ENCODE measurements around the gene ITPRID1. TPM values are rescaled to one million over a fixed set of nuclear protein-coding genes. Genes with fewer than 3 reads are reported as not detected.

Gene ITPRID1
- total RNA-seq, 1 experiment from 2014 or later = 1.2 TPM

DNA sequence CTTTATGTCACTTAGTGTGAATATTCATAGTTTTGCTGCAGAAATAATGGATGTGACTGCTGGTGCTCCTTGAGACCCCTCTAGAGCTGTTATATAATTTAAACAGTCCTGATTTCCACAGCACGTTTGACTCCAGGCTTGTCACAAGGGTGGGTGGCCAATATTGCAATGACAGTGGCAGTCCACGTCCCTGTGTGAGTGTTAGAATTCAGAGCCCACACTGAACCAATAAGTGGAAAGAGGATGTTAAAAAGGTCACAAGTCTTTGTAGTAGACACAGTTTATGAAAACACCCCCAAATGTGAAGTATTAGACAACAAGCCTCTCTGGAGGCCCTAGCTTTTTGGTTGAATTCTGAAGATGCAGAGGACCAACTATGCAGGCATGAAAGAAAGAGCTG lies 175.1 kb downstream of the ITPRID1 start:
- Histone ChIP-seq H3K27ac (ENCODE audit: insufficient read length, low read depth, low read length) (no peak overlapping the region), H2BK20ac (ENCODE audit: low read depth, low read length, poor library complexity, severe bottlenecking) (no peak overlapping the region), H3K4ac (ENCODE audit: low read depth, low read length) (no peak overlapping the region), H2BK120ac (ENCODE audit: low read depth, low read length, poor library complexity, severe bottlenecking) (no peak overlapping the region), H4K8ac (replicated peaks; ENCODE audit: insufficient read length, low read depth, low read length) (no peak overlapping the region), H4K5ac (ENCODE audit: insufficient read length, low read depth, low read length) (no peak overlapping the region), H3K23ac (ENCODE audit: insufficient read length, low read depth, low read length) (no peak overlapping the region), H3T11ph (ENCODE audit: low read length) (no peak overlapping the region), H3K14ac (ENCODE audit: insufficient read depth, low read length) (no peak overlapping the region), H3K27me3 (ENCODE audit: insufficient read depth, low read length) (no peaks in the 10 kb centered on the region), H3K79me2 (ENCODE audit: insufficient read depth, low read length) (no peaks in the 10 kb centered on the region), H3K4me2 (ENCODE audit: insufficient read depth, insufficient read length, low read length) (no peak overlapping the region), H4K91ac (ENCODE audit: insufficient read length, low read depth, low read length) (no peak overlapping the region), H3K9ac (ENCODE audit: extremely low read depth, insufficient read length, low read length) (no peak overlapping the region), H2AFZ (ENCODE audit: low read length) (no peak overlapping the region), H2BK15ac (ENCODE audit: low read depth, low read length) (no peak overlapping the region), H3K56ac (ENCODE audit: insufficient read length, low read depth, low read length) (no peak overlapping the region), H3K9me3 (ENCODE audit: control insufficient read depth, low read depth, low read length) (no peaks in the 10 kb centered on the region), H3K4me1 (ENCODE audit: insufficient read depth, low read length) (peaks cover 21% of the 10 kb centered on the region), H2AK5ac (ENCODE audit: insufficient read length, low read length) (no peak overlapping the region), H4K20me1 (ENCODE audit: control insufficient read depth, insufficient read depth, insufficient read length) (no peaks in the 10 kb centered on the region), H3K18ac (ENCODE audit: insufficient read length, low read depth, low read length) (no peak overlapping the region), H2BK5ac (ENCODE audit: insufficient read length, low read length) (no peak overlapping the region), H3K79me1 (ENCODE audit: insufficient read depth, low read depth, low read length, poor library complexity, severe bottlenecking) (no peaks in the 10 kb centered on the region), H2BK12ac (ENCODE audit: insufficient read length, low read depth, low read length) (no peak overlapping the region), H3K23me2 (ENCODE audit: insufficient read length, low read depth, low read length, poor library complexity, severe bottlenecking) (no peaks in the 10 kb centered on the region)
- Mint-ChIP-seq H3K27me3 (ENCODE audit: low read depth) (peaks cover 12% of the 10 kb centered on the region; the same call in 1 of the 2 replicates), H3K9me3 (no peaks in the 10 kb centered on the region; a peak in 1 of 5 replicates), H3K4me3 (no peak overlapping the region), H3K27ac (no peak overlapping the region; a peak in 2 of 7 replicates), H3K36me3 (ENCODE audit: insufficient read depth in 1 of 3, low read depth in 3 of 3) (no peaks in the 10 kb centered on the region; a peak in 1 of 7 replicates), H3K4me1 (peaks cover 35 to 49% of the 10 kb centered on the region in 2 experiments)
- no peak for DNase-seq
- WGBS (ENCODE audit: extremely low coverage, insufficient read length, low lambda C conversion rate) = no CpG with 5 or more reads among the region's 2 CpGs
- TF ChIP-seq, protein P1, sequence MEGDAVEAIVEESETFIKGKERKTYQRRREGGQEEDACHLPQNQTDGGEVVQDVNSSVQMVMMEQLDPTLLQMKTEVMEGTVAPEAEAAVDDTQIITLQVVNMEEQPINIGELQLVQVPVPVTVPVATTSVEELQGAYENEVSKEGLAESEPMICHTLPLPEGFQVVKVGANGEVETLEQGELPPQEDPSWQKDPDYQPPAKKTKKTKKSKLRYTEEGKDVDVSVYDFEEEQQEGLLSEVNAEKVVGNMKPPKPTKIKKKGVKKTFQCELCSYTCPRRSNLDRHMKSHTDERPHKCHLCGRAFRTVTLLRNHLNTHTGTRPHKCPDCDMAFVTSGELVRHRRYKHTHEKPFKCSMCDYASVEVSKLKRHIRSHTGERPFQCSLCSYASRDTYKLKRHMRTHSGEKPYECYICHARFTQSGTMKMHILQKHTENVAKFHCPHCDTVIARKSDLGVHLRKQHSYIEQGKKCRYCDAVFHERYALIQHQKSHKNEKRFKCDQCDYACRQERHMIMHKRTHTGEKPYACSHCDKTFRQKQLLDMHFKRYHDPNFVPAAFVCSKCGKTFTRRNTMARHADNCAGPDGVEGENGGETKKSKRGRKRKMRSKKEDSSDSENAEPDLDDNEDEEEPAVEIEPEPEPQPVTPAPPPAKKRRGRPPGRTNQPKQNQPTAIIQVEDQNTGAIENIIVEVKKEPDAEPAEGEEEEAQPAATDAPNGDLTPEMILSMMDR (conservative IDR thresholded peaks at IDR 0.05) = no peak
